Measurements from ENCODE around the gene STON1.

STON1 gene

GRCh38 chr2:48584551-48584950 lies 54.6 kb downstream of the STON1 start:
- no peak overlapping the region for H3K4me3 ChIP-seq (ENCODE audit: low read depth, low read length)
- DNase-seq (ENCODE audit: low read depth): no peak

GRCh38 chr2:48586433-48586832 lies 56.5 kb downstream of the STON1 start:
- no peak for DNase-seq (ENCODE audit: low read depth)
- no peak overlapping the region for H3K4me3 ChIP-seq (ENCODE audit: low read depth, low read length)
- no peak for TF ChIP-seq CTCF (IDR thresholded peaks at IDR 0.05; ENCODE audit: low read depth, low read length, missing control alignments)

More at GRCh38 chr2:48584551-48584950, 54.6 kb downstream of the STON1 start:
- no peak for TF ChIP-seq CTCF (IDR thresholded peaks at IDR 0.05; ENCODE audit: low read depth, low read length, missing control alignments)

GRCh38 chr2:48587560-48587959 lies 57.6 kb downstream of the STON1 start:
- H3K4me3 ChIP-seq (ENCODE audit: low read depth, low read length): no peak overlapping the region
- TF ChIP-seq CTCF (IDR thresholded peaks at IDR 0.05; ENCODE audit: low read depth, low read length, missing control alignments): no peak
- no peak for DNase-seq (ENCODE audit: low read depth)

GRCh38 chr2:48587961-48588360 lies 58.0 kb downstream of the STON1 start:
- no peak for DNase-seq (ENCODE audit: low read depth)
- no peak for TF ChIP-seq CTCF (IDR thresholded peaks at IDR 0.05; ENCODE audit: low read depth, low read length, missing control alignments)

GRCh38 chr2:48588745-48589144 lies 58.8 kb downstream of the STON1 start:
- DNase-seq (ENCODE audit: low read depth): no peak
- TF ChIP-seq CTCF (IDR thresholded peaks at IDR 0.05; ENCODE audit: low read depth, low read length, missing control alignments): no peak
- no peak overlapping the region for H3K4me3 ChIP-seq (ENCODE audit: low read depth, low read length)

More at GRCh38 chr2:48587961-48588360, 58.0 kb downstream of the STON1 start:
- H3K4me3 ChIP-seq (ENCODE audit: low read depth, low read length): no peak overlapping the region

GRCh38 chr2:48589170-48589767 lies 59.3 kb downstream of the STON1 start:
- no peak overlapping the region for H3K4me3 ChIP-seq (ENCODE audit: low read depth, low read length)
- TF ChIP-seq CTCF (IDR thresholded peaks at IDR 0.05; ENCODE audit: low read depth, low read length, missing control alignments): peak; percentile 44
- no peak for DNase-seq (ENCODE audit: low read depth)

- TF ChIP-seq CTCF (IDR thresholded peaks at IDR 0.05; ENCODE audit: low read depth, low read length, missing control alignments): no peak
- DNase-seq (ENCODE audit: low read depth): no peak
Measured at GRCh38 chr2:48590017-48590416, 60.1 kb downstream of the STON1 start.

More at GRCh38 chr2:48590017-48590416, 60.1 kb downstream of the STON1 start:
- no peak overlapping the region for H3K4me3 ChIP-seq (ENCODE audit: low read depth, low read length)
